H1 (cell line): ENCODE results near the gene ARHGAP6. TPM values are rescaled to one million over a fixed set of nuclear protein-coding genes. Genes with fewer than 3 reads are reported as not detected.

Experiments
- CBX8 ChIP-seq: fragments of 300-800, 300-1000 bp; sonication (generic); IDR thresholded peaks from 2 replicates; pipeline ENCODE4 v1.7.1; 2016; ENCODE audit warnings: low read depth, low read length, borderline replicate concordance
- E2F6 ChIP-seq: IDR thresholded peaks from 2 replicates; pipeline ENCODE4 v1.6.1; 2012; ENCODE audit warnings: inconsistent platforms
- HDAC6 ChIP-seq: IDR thresholded peaks from one replicate; pipeline ENCODE4 v1.7.1; 2012; ENCODE audit warnings: low read depth, mild to moderate bottlenecking, inconsistent platforms, low read length, moderate library complexity
- PHF8 ChIP-seq: fragments of 200-600 bp; sonication (generic); conservative IDR thresholded peaks from 2 replicates; pipeline ENCODE4 v1.7.1; 2012; ENCODE audit warnings: low read depth, mild to moderate bottlenecking, inconsistent platforms, low read length, moderate library complexity
- POLR2A ChIP-seq, 2 experiments: IDR thresholded peaks; 1 replicate in 1 of 2; 2 replicates in 1 of 2; pipeline ENCODE4 v1.6.1; 2011; ENCODE audit warnings: low read depth in 2 of 2, low read length in 2 of 2, mild to moderate bottlenecking in 2 of 2; ENCODE audit errors: control extremely low read depth in 1 of 2
- RAD21 ChIP-seq, 2 experiments: IDR thresholded peaks in 1 of 2; conservative IDR thresholded peaks in 1 of 2; 2 replicates each; pipeline ENCODE4 v1.6.1; 2011; ENCODE audit warnings: low read depth in 2 of 2, low read length in 2 of 2, improper control_type of control experiment in 1 of 2, inconsistent platforms in 1 of 2, mild to moderate bottlenecking in 1 of 2, moderate library complexity in 1 of 2
- polyA plus RNA-seq, 7 experiments: library from polyadenylated mRNA; depleted of rRNA in 3 of 7; stranded (reverse) in 5 of 7; unstranded in 2 of 7; fragments of >200 nt in 5 of 7; fragments of 200-250 nt in 2 of 7; gene quantifications; 1 replicate in 5 of 7; 2 replicates in 1 of 7; 4 replicates in 1 of 7; pipeline versions ENCODE4 v1.2.1 to v1.2.3, GENCODE V29; 2011 to 2013; ENCODE audit warnings: missing spikeins in 2 of 7, mixed read lengths in 2 of 7
- total RNA-seq: library from RNA; stranded (reverse); fragmentation: NEBNext Ultra II Directional; extraction: Animal tissue kit (Norgen Biotek cat#: 25700); gene quantifications from 2 replicates; pipeline ENCODE4 v1.2.1, GENCODE V29; 2021

The ARHGAP6 gene
- total and polyA plus RNA-seq, 2 of the 8 experiments (the other 6 are each of a cell fraction or from before 2014, with no cell fraction given) = 0.35 to 0.82 TPM

GRCh38 chrX:11424903-11425674 lies 240.6 kb downstream of the ARHGAP6 start (continued):
- TF ChIP-seq RAD21 (IDR thresholded peaks at IDR 0.05 in 1 of 2, conservative IDR thresholded peaks at IDR 0.05 in 1 of 2; ENCODE audit: low read depth in 2 of 2, low read length in 2 of 2) (no peak), POLR2A (IDR thresholded peaks at IDR 0.05; ENCODE audit: control extremely low read depth in 1 of 2, low read depth in 2 of 2, low read length in 2 of 2) (no peak), PHF8 (no peak), CBX8 (no peak), E2F6 (no peak), HDAC6 (no peak)
